Measurements from ENCODE around the gene MEX3B.
A peak's percentile ranks its signal among the peaks of the same experiment; 100 is the strongest.

The MEX3B gene

GRCh38 chr15:82066455-82066854 is 20.6 kb upstream of the MEX3B start:
- Histone ChIP-seq H3K27ac (ENCODE audit: low read depth, low read length) (no peak overlapping the region), H3K27me3 (ENCODE audit: control insufficient read depth, insufficient read depth, low read length) (peaks cover 37% of the 10 kb centered on the region), H3K9me3 (ENCODE audit: control insufficient read depth, insufficient read depth, low read length) (no peaks in the 10 kb centered on the region), H3K4me1 (ENCODE audit: control insufficient read depth, insufficient read depth, low read length) (peaks cover 9% of the 10 kb centered on the region; the same call in 1 of the 2 replicates), H3K9ac (ENCODE audit: low read depth, low read length) (no peak overlapping the region), H3K36me3 (ENCODE audit: control insufficient read depth, insufficient read depth, low read length) (no peaks in the 10 kb centered on the region), H3K4me3 (ENCODE audit: low read depth, low read length) (no peak overlapping the region)

GRCh38 chr15:82064824-82065223 is 19.0 kb upstream of the MEX3B start:
- H3K9ac ChIP-seq (ENCODE audit: low read depth, low read length): no peak overlapping the region
- no peaks in the 10 kb centered on the region for H3K9me3 ChIP-seq (ENCODE audit: control insufficient read depth, insufficient read depth, low read length)
- H3K36me3 ChIP-seq (ENCODE audit: control insufficient read depth, insufficient read depth, low read length): no peaks in the 10 kb centered on the region
- H3K4me1 ChIP-seq (ENCODE audit: control insufficient read depth, insufficient read depth, low read length): peaks cover 9% of the 10 kb centered on the region; the same call in 1 of the 2 replicates
- peaks cover 52% of the 10 kb centered on the region for H3K27me3 ChIP-seq (ENCODE audit: control insufficient read depth, insufficient read depth, low read length)
- no peak overlapping the region for H3K27ac ChIP-seq (ENCODE audit: low read depth, low read length)
- H3K4me3 ChIP-seq (ENCODE audit: low read depth, low read length): no peak overlapping the region

- Histone ChIP-seq H3K9me3 (ENCODE audit: control insufficient read depth, insufficient read depth, low read length) (no peaks in the 10 kb centered on the region), H3K36me3 (ENCODE audit: control insufficient read depth, insufficient read depth, low read length) (no peaks in the 10 kb centered on the region), H3K27ac (ENCODE audit: low read depth, low read length) (no peak overlapping the region), H3K9ac (ENCODE audit: low read depth, low read length) (no peak overlapping the region), H3K4me1 (ENCODE audit: control insufficient read depth, insufficient read depth, low read length) (peaks cover 11% of the 10 kb centered on the region), H3K4me3 (ENCODE audit: low read depth, low read length) (peak overlapping the region; percentile 46), H3K27me3 (ENCODE audit: control insufficient read depth, insufficient read depth, low read length) (peaks cover 71% of the 10 kb centered on the region)
Observed at GRCh38 chr15:82062479-82063454, 16.9 kb upstream of the MEX3B start.

GRCh38 chr15:82060817-82061216 is 15.0 kb upstream of the MEX3B start:
- Histone ChIP-seq H3K9me3 (ENCODE audit: control insufficient read depth, insufficient read depth, low read length) (no peaks in the 10 kb centered on the region), H3K27me3 (ENCODE audit: control insufficient read depth, insufficient read depth, low read length) (peaks cover 86% of the 10 kb centered on the region), H3K4me3 (ENCODE audit: low read depth, low read length) (no peak overlapping the region), H3K27ac (ENCODE audit: low read depth, low read length) (no peak overlapping the region), H3K36me3 (ENCODE audit: control insufficient read depth, insufficient read depth, low read length) (no peaks in the 10 kb centered on the region), H3K4me1 (ENCODE audit: control insufficient read depth, insufficient read depth, low read length) (peaks cover 25% of the 10 kb centered on the region), H3K9ac (ENCODE audit: low read depth, low read length) (no peak overlapping the region)

- Histone ChIP-seq H3K36me3 (ENCODE audit: control insufficient read depth, insufficient read depth, low read length) (no peaks in the 10 kb centered on the region), H3K9me3 (ENCODE audit: control insufficient read depth, insufficient read depth, low read length) (no peaks in the 10 kb centered on the region), H3K27ac (ENCODE audit: low read depth, low read length) (no peak overlapping the region), H3K4me1 (ENCODE audit: control insufficient read depth, insufficient read depth, low read length) (peaks cover 22% of the 10 kb centered on the region), H3K9ac (ENCODE audit: low read depth, low read length) (no peak overlapping the region), H3K4me3 (ENCODE audit: low read depth, low read length) (peak overlapping the region; percentile 58), H3K27me3 (ENCODE audit: control insufficient read depth, insufficient read depth, low read length) (peaks cover 71% of the 10 kb centered on the region)
Observed at GRCh38 chr15:82058517-82059204, 12.8 kb upstream of the MEX3B start.

- no peaks in the 10 kb centered on the region for H3K9me3 ChIP-seq (ENCODE audit: control insufficient read depth, insufficient read depth, low read length)
- H3K9ac ChIP-seq (ENCODE audit: low read depth, low read length): no peak overlapping the region
- peaks cover 65% of the 10 kb centered on the region for H3K27me3 ChIP-seq (ENCODE audit: control insufficient read depth, insufficient read depth, low read length)
- peak overlapping the region; percentile 58 for H3K4me3 ChIP-seq (ENCODE audit: low read depth, low read length)
- no peak overlapping the region for H3K27ac ChIP-seq (ENCODE audit: low read depth, low read length)
- H3K4me1 ChIP-seq (ENCODE audit: control insufficient read depth, insufficient read depth, low read length): peaks cover 16% of the 10 kb centered on the region
- no peaks in the 10 kb centered on the region for H3K36me3 ChIP-seq (ENCODE audit: control insufficient read depth, insufficient read depth, low read length)
Observed at GRCh38 chr15:82058026-82058425, 12.2 kb upstream of the MEX3B start.

- H3K27ac ChIP-seq (ENCODE audit: low read depth, low read length): no peak overlapping the region
- H3K4me3 ChIP-seq (ENCODE audit: low read depth, low read length): peak overlapping the region; percentile 58
- peaks cover 56% of the 10 kb centered on the region for H3K27me3 ChIP-seq (ENCODE audit: control insufficient read depth, insufficient read depth, low read length)
- H3K4me1 ChIP-seq (ENCODE audit: control insufficient read depth, insufficient read depth, low read length): peaks cover 16% of the 10 kb centered on the region
- no peak overlapping the region for H3K9ac ChIP-seq (ENCODE audit: low read depth, low read length)
- no peaks in the 10 kb centered on the region for H3K36me3 ChIP-seq (ENCODE audit: control insufficient read depth, insufficient read depth, low read length)
- no peaks in the 10 kb centered on the region for H3K9me3 ChIP-seq (ENCODE audit: control insufficient read depth, insufficient read depth, low read length)
Observed at GRCh38 chr15:82056958-82057823, 11.4 kb upstream of the MEX3B start.

GRCh38 chr15:82052751-82053150 is 6.9 kb upstream of the MEX3B start:
- no peak overlapping the region for H3K4me3 ChIP-seq (ENCODE audit: low read depth, low read length)
- no peaks in the 10 kb centered on the region for H3K9me3 ChIP-seq (ENCODE audit: control insufficient read depth, insufficient read depth, low read length)
- H3K27me3 ChIP-seq (ENCODE audit: control insufficient read depth, insufficient read depth, low read length): peaks cover 42% of the 10 kb centered on the region
- no peak overlapping the region for H3K27ac ChIP-seq (ENCODE audit: low read depth, low read length)
- H3K36me3 ChIP-seq (ENCODE audit: control insufficient read depth, insufficient read depth, low read length): no peaks in the 10 kb centered on the region
- H3K9ac ChIP-seq (ENCODE audit: low read depth, low read length): no peak overlapping the region
- H3K4me1 ChIP-seq (ENCODE audit: control insufficient read depth, insufficient read depth, low read length): peaks cover 20% of the 10 kb centered on the region

- H3K27ac ChIP-seq (ENCODE audit: low read depth, low read length): no peak overlapping the region
- H3K4me3 ChIP-seq (ENCODE audit: low read depth, low read length): no peak overlapping the region
- peaks cover 32% of the 10 kb centered on the region for H3K27me3 ChIP-seq (ENCODE audit: control insufficient read depth, insufficient read depth, low read length)
- no peaks in the 10 kb centered on the region for H3K9me3 ChIP-seq (ENCODE audit: control insufficient read depth, insufficient read depth, low read length)
- peaks cover 9% of the 10 kb centered on the region for H3K4me1 ChIP-seq (ENCODE audit: control insufficient read depth, insufficient read depth, low read length)
- no peaks in the 10 kb centered on the region for H3K36me3 ChIP-seq (ENCODE audit: control insufficient read depth, insufficient read depth, low read length)
- H3K9ac ChIP-seq (ENCODE audit: low read depth, low read length): no peak overlapping the region
Observed at GRCh38 chr15:82051664-82052063, 5.8 kb upstream of the MEX3B start.

GRCh38 chr15:82048811-82049210 is 3.0 kb upstream of the MEX3B start:
- Histone ChIP-seq H3K27ac (ENCODE audit: low read depth, low read length) (no peak overlapping the region), H3K27me3 (ENCODE audit: control insufficient read depth, insufficient read depth, low read length) (peaks cover 33% of the 10 kb centered on the region), H3K4me1 (ENCODE audit: control insufficient read depth, insufficient read depth, low read length) (peaks cover 7% of the 10 kb centered on the region), H3K36me3 (ENCODE audit: control insufficient read depth, insufficient read depth, low read length) (no peaks in the 10 kb centered on the region), H3K9ac (ENCODE audit: low read depth, low read length) (no peak overlapping the region), H3K4me3 (ENCODE audit: low read depth, low read length) (no peak overlapping the region), H3K9me3 (ENCODE audit: control insufficient read depth, insufficient read depth, low read length) (no peaks in the 10 kb centered on the region)

All from HUES48 (cell line).